WTC11 (cell line): ENCODE data around the gene IGFL1. TPM values are rescaled to one million over a fixed set of nuclear protein-coding genes. Genes with fewer than 3 reads are reported as not detected.

Experiments
- ATAC-seq: fragments of 200-7000 bp; cut with Tn5 transposase; 2 replicates; pipeline ENCODE4 v1.10.0; 2021; ENCODE audit warnings: mild to moderate bottlenecking, moderate library complexity
- CTCF ChIA-PET: fragments of 300-600 bp; sonication (Branson Sonifier 250); formaldehyde crosslinking; loops from one replicate; lab custom pipeline; 2021; ENCODE audit warnings: antibody characterized with exemption; lab: Charles Lee
- POLR2A ChIA-PET: fragments of 350-600 bp; sonication (Branson Sonifier 250); formaldehyde crosslinking; loops from one replicate; lab custom pipeline; 2021; ENCODE audit warnings: antibody characterized with exemption; lab: Charles Lee
- DNase-seq: peaks from one replicate; pipeline ENCODE4 v3.0.0; 2021; ENCODE audit warnings: low spot score
- H3K27ac Mint-ChIP-seq: 2 replicates; pipeline ENCODE4 v1.8.0; 2021; ENCODE audit warnings: mixed read lengths
- H3K27me3 Mint-ChIP-seq: 2 replicates; pipeline ENCODE4 v1.8.0; 2021; ENCODE audit warnings: low read depth, mild to moderate bottlenecking, moderate library complexity, mixed read lengths
- H3K36me3 Mint-ChIP-seq: 2 replicates; pipeline ENCODE4 v1.8.0; 2021; ENCODE audit warnings: mixed read lengths
- H3K4me1 Mint-ChIP-seq: 2 replicates; pipeline ENCODE4 v1.8.0; 2022; ENCODE audit warnings: mixed read lengths
- H3K4me3 Mint-ChIP-seq: 2 replicates; pipeline ENCODE4 v1.8.0; 2021; ENCODE audit warnings: mild to moderate bottlenecking, moderate library complexity, mixed read lengths
- H3K9me3 Mint-ChIP-seq: 2 replicates; pipeline ENCODE4 v1.8.0; 2021; ENCODE audit warnings: mixed read lengths
- EMX1 ChIP-seq: fragments of 250-450 bp; sonication (Bioruptor Pico); IDR thresholded peaks from 2 replicates; pipeline ENCODE4 v1.8.0; 2021; ENCODE audit warnings: mild to moderate bottlenecking
- ESRRA ChIP-seq: sonication (generic); formaldehyde crosslinking; IDR thresholded peaks from 2 replicates; pipeline ENCODE4 v1.8.1; 2022; ENCODE audit warnings: mild to moderate bottlenecking, missing genetic modification reagents, borderline replicate concordance
- ETV6 ChIP-seq: sonication (generic); formaldehyde crosslinking; IDR thresholded peaks from 2 replicates; pipeline ENCODE4 v1.8.1; 2022; ENCODE audit warnings: mild to moderate bottlenecking, missing genetic modification reagents
- GABPB1 ChIP-seq: sonication (generic); formaldehyde crosslinking; IDR thresholded peaks from 2 replicates; pipeline ENCODE4 v1.8.1; 2023; ENCODE audit warnings: mild to moderate bottlenecking, missing genetic modification reagents
- GTF2I ChIP-seq: fragments of 250-450 bp; sonication (Bioruptor Pico); conservative IDR thresholded peaks from 2 replicates; pipeline ENCODE4 v1.4.0; 2021; ENCODE audit warnings: mild to moderate bottlenecking
- IRF2 ChIP-seq: sonication (generic); formaldehyde crosslinking; IDR thresholded peaks from 2 replicates; pipeline ENCODE4 v1.8.0; 2022; ENCODE audit warnings: low read depth, missing genetic modification reagents, borderline replicate concordance
- MYBL2 ChIP-seq: sonication (generic); formaldehyde crosslinking; IDR thresholded peaks from 2 replicates; pipeline ENCODE4 v1.8.1; 2023; ENCODE audit warnings: mild to moderate bottlenecking, moderate library complexity, missing genetic modification reagents
- NFATC4 ChIP-seq: fragments of 250-450 bp; sonication (Bioruptor Pico); IDR thresholded peaks from 2 replicates; pipeline ENCODE4 v1.9.0; 2021; ENCODE audit warnings: mild to moderate bottlenecking
- NFYB ChIP-seq: sonication (generic); formaldehyde crosslinking; conservative IDR thresholded peaks from 2 replicates; pipeline ENCODE4 v1.8.0; 2022; ENCODE audit warnings: low read depth, missing genetic modification reagents
- RORB ChIP-seq: fragments of 250-450 bp; sonication (Bioruptor Pico); IDR thresholded peaks from 2 replicates; pipeline ENCODE4 v1.9.0; 2021; ENCODE audit warnings: mild to moderate bottlenecking
- TEAD1 ChIP-seq: sonication (generic); formaldehyde crosslinking; IDR thresholded peaks from 2 replicates; pipeline ENCODE4 v1.8.0; 2022; ENCODE audit warnings: mild to moderate bottlenecking, missing genetic modification reagents
- TEAD4 ChIP-seq: sonication (generic); formaldehyde crosslinking; IDR thresholded peaks from 2 replicates; pipeline ENCODE4 v1.8.0; 2022; ENCODE audit warnings: mild to moderate bottlenecking, missing genetic modification reagents
- TP53 ChIP-seq: sonication (generic); formaldehyde crosslinking; IDR thresholded peaks from 2 replicates; pipeline ENCODE4 v1.8.1; 2023; ENCODE audit warnings: mild to moderate bottlenecking, missing genetic modification reagents
- ZNF232 ChIP-seq: sonication (generic); formaldehyde crosslinking; IDR thresholded peaks from 2 replicates; pipeline ENCODE4 v1.8.0; 2022; ENCODE audit warnings: mild to moderate bottlenecking, missing genetic modification reagents
- ZNF317 ChIP-seq: sonication (generic); formaldehyde crosslinking; IDR thresholded peaks from 2 replicates; pipeline ENCODE4 v1.8.1; 2023; ENCODE audit warnings: low read depth, mild to moderate bottlenecking, moderate library complexity, missing genetic modification reagents, borderline replicate concordance
- total RNA-seq: library from RNA; stranded (reverse); gene quantifications from 3 replicates; pipeline ENCODE4 v1.2.3, GENCODE V29; 2021
- TF ChIP-seq, protein P1 (sequence below): sonication (generic); formaldehyde crosslinking; IDR thresholded peaks from 2 replicates; pipeline ENCODE4 v1.8.0; 2022; ENCODE audit warnings: mild to moderate bottlenecking, missing genetic modification reagents
- TF ChIP-seq, protein P2 (sequence below): sonication (generic); formaldehyde crosslinking; IDR thresholded peaks from 2 replicates; pipeline ENCODE4 v1.8.1; 2023; ENCODE audit warnings: mild to moderate bottlenecking, moderate library complexity, missing genetic modification reagents
- TF ChIP-seq, protein P3 (sequence below): sonication (generic); formaldehyde crosslinking; IDR thresholded peaks from 2 replicates; pipeline ENCODE4 v1.8.0; 2023; ENCODE audit warnings: mild to moderate bottlenecking, missing genetic modification reagents
- TF ChIP-seq, protein P4 (sequence below): fragments of 250-450 bp; sonication (Bioruptor Pico); IDR thresholded peaks from 2 replicates; pipeline ENCODE4 v1.9.0; 2021; ENCODE audit warnings: mild to moderate bottlenecking
- TF ChIP-seq, protein P5 (sequence below): sonication (generic); formaldehyde crosslinking; IDR thresholded peaks from 2 replicates; pipeline ENCODE4 v1.8.1; 2022; ENCODE audit warnings: mild to moderate bottlenecking, missing genetic modification reagents, moderate library complexity, borderline replicate concordance
- TF ChIP-seq, protein P6 (sequence below): sonication (generic); formaldehyde crosslinking; IDR thresholded peaks from 2 replicates; pipeline ENCODE4 v1.8.0; 2023; ENCODE audit warnings: missing genetic modification reagents
- TF ChIP-seq, protein P7 (sequence below): sonication (generic); formaldehyde crosslinking; IDR thresholded peaks from 2 replicates; pipeline ENCODE4 v1.8.1; 2023; ENCODE audit warnings: mild to moderate bottlenecking, missing genetic modification reagents, moderate library complexity
- TF ChIP-seq, protein P8 (sequence below): fragments of 250-450 bp; sonication (Bioruptor Pico); IDR thresholded peaks from 2 replicates; pipeline ENCODE4 v1.9.0; 2021; ENCODE audit warnings: mild to moderate bottlenecking
- TF ChIP-seq, protein P9 (sequence below): fragments of 250-450 bp; sonication (Bioruptor Pico); IDR thresholded peaks from 2 replicates; pipeline ENCODE4 v1.9.0; 2021; ENCODE audit warnings: moderate library complexity, mild to moderate bottlenecking, inconsistent platforms, borderline replicate concordance

The IGFL1 gene
- total RNA-seq, 1 experiment from 2014 or later, result not detected

DNA sequence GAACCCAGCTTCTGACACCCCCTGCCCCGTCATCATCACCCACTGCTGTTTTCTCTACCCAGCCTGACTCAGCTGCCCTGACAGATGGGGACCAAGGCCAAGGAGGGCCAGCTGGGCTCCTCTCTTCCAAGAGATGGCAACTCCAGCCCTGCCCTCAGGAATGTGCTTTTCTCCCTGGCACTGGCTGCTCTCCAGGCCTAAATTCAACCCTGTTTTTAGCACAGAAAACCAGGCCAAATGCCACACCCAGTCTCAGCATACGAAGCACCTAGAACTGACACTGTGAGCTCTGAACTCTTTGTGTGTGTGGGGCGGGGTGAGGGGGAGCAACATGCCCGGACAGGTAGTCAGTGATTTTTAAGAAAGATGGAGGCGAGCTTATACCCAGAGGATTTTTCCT lies 23.4 kb upstream of the IGFL1 start:
- Mint-ChIP-seq H3K36me3 (peaks cover 21% of the 10 kb centered on the region), H3K27me3 (peaks cover 22% of the 10 kb centered on the region), H3K4me1 (peaks cover 11% of the 10 kb centered on the region), H3K27ac (no peak overlapping the region), H3K4me3 (no peak overlapping the region), H3K9me3 (peaks cover 38% of the 10 kb centered on the region)
- TF ChIP-seq ETV6 (CRISPR knock-in tag), result no peak
- TF ChIP-seq, protein P1, sequence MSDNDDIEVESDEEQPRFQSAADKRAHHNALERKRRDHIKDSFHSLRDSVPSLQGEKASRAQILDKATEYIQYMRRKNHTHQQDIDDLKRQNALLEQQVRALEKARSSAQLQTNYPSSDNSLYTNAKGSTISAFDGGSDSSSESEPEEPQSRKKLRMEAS (CRISPR knock-in tag), result no peak
- TF ChIP-seq, protein P2, sequence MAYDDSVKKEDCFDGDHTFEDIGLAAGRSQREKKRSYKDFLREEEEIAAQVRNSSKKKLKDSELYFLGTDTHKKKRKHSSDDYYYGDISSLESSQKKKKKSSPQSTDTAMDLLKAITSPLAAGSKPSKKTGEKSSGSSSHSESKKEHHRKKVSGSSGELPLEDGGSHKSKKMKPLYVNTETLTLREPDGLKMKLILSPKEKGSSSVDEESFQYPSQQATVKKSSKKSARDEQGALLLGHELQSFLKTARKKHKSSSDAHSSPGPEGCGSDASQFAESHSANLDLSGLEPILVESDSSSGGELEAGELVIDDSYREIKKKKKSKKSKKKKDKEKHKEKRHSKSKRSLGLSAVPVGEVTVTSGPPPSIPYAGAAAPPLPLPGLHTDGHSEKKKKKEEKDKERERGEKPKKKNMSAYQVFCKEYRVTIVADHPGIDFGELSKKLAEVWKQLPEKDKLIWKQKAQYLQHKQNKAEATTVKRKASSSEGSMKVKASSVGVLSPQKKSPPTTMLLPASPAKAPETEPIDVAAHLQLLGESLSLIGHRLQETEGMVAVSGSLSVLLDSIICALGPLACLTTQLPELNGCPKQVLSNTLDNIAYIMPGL (CRISPR knock-in tag), result no peak
- no peak for TF ChIP-seq ESRRA
- TF ChIP-seq GTF2I (CRISPR knock-in tag), result no peak
- TF ChIP-seq, protein P3, sequence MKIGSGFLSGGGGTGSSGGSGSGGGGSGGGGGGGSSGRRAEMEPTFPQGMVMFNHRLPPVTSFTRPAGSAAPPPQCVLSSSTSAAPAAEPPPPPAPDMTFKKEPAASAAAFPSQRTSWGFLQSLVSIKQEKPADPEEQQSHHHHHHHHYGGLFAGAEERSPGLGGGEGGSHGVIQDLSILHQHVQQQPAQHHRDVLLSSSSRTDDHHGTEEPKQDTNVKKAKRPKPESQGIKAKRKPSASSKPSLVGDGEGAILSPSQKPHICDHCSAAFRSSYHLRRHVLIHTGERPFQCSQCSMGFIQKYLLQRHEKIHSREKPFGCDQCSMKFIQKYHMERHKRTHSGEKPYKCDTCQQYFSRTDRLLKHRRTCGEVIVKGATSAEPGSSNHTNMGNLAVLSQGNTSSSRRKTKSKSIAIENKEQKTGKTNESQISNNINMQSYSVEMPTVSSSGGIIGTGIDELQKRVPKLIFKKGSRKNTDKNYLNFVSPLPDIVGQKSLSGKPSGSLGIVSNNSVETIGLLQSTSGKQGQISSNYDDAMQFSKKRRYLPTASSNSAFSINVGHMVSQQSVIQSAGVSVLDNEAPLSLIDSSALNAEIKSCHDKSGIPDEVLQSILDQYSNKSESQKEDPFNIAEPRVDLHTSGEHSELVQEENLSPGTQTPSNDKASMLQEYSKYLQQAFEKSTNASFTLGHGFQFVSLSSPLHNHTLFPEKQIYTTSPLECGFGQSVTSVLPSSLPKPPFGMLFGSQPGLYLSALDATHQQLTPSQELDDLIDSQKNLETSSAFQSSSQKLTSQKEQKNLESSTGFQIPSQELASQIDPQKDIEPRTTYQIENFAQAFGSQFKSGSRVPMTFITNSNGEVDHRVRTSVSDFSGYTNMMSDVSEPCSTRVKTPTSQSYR (CRISPR knock-in tag), result no peak
- TF ChIP-seq RORB (CRISPR knock-in tag), result no peak
- no peak for DNase-seq
- CTCF ChIA-PET, result no interaction called here
- ATAC-seq, result no peak
- POLR2A ChIA-PET, result no interaction called here

DNA sequence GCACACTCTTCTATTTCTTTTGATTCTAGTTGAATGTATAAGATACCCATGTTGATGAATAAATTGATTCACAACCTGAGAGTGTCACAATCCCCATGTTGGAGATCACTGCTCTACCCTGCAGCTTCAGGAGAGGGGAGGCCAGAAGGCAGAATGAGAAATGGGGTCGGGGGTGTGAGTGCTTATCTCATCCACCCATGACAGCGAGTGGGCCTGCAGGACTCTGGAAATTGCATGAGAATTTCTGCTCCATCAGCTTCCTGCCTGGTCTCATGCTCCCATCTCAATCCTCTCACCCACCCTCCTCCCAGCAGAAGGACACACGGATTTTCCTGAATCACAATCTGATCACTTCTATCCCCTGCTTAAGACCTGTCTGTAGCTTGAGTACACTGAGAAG lies 22.9 kb upstream of the IGFL1 start:
- peaks cover 17% of the 10 kb centered on the region for H3K36me3 Mint-ChIP-seq
- peaks cover 16% of the 10 kb centered on the region for H3K4me1 Mint-ChIP-seq
- POLR2A ChIA-PET, result no interaction called here
- CTCF ChIA-PET, result no interaction called here
- H3K27ac Mint-ChIP-seq, result no peak overlapping the region
- no peak overlapping the region for H3K4me3 Mint-ChIP-seq
- DNase-seq (no peak), ATAC-seq (no peak)
- H3K9me3 Mint-ChIP-seq, result peaks cover 33% of the 10 kb centered on the region
- H3K27me3 Mint-ChIP-seq, result peaks cover 21% of the 10 kb centered on the region
- TF ChIP-seq, protein P4, sequence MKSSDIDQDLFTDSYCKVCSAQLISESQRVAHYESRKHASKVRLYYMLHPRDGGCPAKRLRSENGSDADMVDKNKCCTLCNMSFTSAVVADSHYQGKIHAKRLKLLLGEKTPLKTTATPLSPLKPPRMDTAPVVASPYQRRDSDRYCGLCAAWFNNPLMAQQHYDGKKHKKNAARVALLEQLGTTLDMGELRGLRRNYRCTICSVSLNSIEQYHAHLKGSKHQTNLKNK (CRISPR knock-in tag), result no peak
- TF ChIP-seq, protein P5, sequence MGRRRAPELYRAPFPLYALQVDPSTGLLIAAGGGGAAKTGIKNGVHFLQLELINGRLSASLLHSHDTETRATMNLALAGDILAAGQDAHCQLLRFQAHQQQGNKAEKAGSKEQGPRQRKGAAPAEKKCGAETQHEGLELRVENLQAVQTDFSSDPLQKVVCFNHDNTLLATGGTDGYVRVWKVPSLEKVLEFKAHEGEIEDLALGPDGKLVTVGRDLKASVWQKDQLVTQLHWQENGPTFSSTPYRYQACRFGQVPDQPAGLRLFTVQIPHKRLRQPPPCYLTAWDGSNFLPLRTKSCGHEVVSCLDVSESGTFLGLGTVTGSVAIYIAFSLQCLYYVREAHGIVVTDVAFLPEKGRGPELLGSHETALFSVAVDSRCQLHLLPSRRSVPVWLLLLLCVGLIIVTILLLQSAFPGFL (CRISPR knock-in tag), result no peak
- TF ChIP-seq, protein P6, sequence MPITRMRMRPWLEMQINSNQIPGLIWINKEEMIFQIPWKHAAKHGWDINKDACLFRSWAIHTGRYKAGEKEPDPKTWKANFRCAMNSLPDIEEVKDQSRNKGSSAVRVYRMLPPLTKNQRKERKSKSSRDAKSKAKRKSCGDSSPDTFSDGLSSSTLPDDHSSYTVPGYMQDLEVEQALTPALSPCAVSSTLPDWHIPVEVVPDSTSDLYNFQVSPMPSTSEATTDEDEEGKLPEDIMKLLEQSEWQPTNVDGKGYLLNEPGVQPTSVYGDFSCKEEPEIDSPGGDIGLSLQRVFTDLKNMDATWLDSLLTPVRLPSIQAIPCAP (CRISPR knock-in tag), result no peak
- TF ChIP-seq IRF2, result no peak
- no peak for TF ChIP-seq TEAD4 (CRISPR knock-in tag)
- TF ChIP-seq, protein P7, sequence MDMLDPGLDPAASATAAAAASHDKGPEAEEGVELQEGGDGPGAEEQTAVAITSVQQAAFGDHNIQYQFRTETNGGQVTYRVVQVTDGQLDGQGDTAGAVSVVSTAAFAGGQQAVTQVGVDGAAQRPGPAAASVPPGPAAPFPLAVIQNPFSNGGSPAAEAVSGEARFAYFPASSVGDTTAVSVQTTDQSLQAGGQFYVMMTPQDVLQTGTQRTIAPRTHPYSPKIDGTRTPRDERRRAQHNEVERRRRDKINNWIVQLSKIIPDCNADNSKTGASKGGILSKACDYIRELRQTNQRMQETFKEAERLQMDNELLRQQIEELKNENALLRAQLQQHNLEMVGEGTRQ (CRISPR knock-in tag), result no peak
- no peak for TF ChIP-seq NFYB
- no peak for TF ChIP-seq NFATC4 (CRISPR knock-in tag)
- TF ChIP-seq, protein P1 (CRISPR knock-in tag), result no peak
- no peak for TF ChIP-seq MYBL2
- no peak for TF ChIP-seq ZNF317 (CRISPR knock-in tag)
- TF ChIP-seq, protein P8, sequence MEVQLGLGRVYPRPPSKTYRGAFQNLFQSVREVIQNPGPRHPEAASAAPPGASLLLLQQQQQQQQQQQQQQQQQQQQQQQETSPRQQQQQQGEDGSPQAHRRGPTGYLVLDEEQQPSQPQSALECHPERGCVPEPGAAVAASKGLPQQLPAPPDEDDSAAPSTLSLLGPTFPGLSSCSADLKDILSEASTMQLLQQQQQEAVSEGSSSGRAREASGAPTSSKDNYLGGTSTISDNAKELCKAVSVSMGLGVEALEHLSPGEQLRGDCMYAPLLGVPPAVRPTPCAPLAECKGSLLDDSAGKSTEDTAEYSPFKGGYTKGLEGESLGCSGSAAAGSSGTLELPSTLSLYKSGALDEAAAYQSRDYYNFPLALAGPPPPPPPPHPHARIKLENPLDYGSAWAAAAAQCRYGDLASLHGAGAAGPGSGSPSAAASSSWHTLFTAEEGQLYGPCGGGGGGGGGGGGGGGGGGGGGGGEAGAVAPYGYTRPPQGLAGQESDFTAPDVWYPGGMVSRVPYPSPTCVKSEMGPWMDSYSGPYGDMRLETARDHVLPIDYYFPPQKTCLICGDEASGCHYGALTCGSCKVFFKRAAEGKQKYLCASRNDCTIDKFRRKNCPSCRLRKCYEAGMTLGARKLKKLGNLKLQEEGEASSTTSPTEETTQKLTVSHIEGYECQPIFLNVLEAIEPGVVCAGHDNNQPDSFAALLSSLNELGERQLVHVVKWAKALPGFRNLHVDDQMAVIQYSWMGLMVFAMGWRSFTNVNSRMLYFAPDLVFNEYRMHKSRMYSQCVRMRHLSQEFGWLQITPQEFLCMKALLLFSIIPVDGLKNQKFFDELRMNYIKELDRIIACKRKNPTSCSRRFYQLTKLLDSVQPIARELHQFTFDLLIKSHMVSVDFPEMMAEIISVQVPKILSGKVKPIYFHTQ (CRISPR knock-in tag), result no peak
- TF ChIP-seq TP53 (CRISPR knock-in tag), result no peak
- TF ChIP-seq GABPB1, result no peak
- no peak for TF ChIP-seq TEAD1 (CRISPR knock-in tag)
- no peak for TF ChIP-seq ZNF232 (CRISPR knock-in tag)
- TF ChIP-seq, protein P9, sequence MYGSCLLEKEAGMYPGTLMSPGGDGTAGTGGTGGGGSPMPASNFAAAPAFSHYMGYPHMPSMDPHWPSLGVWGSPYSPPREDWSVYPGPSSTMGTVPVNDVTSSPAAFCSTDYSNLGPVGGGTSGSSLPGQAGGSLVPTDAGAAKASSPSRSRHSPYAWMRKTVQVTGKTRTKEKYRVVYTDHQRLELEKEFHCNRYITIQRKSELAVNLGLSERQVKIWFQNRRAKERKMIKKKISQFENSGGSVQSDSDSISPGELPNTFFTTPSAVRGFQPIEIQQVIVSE (CRISPR knock-in tag), result no peak
- TF ChIP-seq EMX1 (CRISPR knock-in tag), result no peak
